ENCODE measurements around the gene NAA11.

The NAA11 gene

GRCh38 chr4:79353075-79353474 lies 27.2 kb upstream of the NAA11 start:
- Histone ChIP-seq H3K36me3 (ENCODE audit: control insufficient read depth in 1 of 2, insufficient read depth in 2 of 2, low read length in 2 of 2) (no peaks in the 10 kb centered on the region), H4K8ac (ENCODE audit: low read depth, low read length) (no peak overlapping the region), H2AK5ac (ENCODE audit: low read length) (no peak overlapping the region), H2BK5ac (ENCODE audit: low read depth, low read length, poor library complexity) (no peak overlapping the region), H3K27me3 (ENCODE audit: insufficient read depth, low read length) (no peaks in the 10 kb centered on the region), H3K23ac (ENCODE audit: low read length) (no peak overlapping the region), H4K91ac (ENCODE audit: low read depth, low read length) (no peak overlapping the region), H3K79me2 (ENCODE audit: control insufficient read depth, insufficient read depth, low read length, poor library complexity) (no peaks in the 10 kb centered on the region), H3K79me1 (ENCODE audit: low read length) (no peaks in the 10 kb centered on the region), H3K9me3 (ENCODE audit: insufficient read depth, low read depth, low read length) (no peaks in the 10 kb centered on the region), H3K14ac (ENCODE audit: low read length) (no peak overlapping the region), H2BK12ac (ENCODE audit: low read length) (no peak overlapping the region), H3K27ac (ENCODE audit: low read depth, low read length) (no peak overlapping the region), H3K4ac (ENCODE audit: low read depth, low read length) (no peak overlapping the region), H3K4me1 (ENCODE audit: control insufficient read depth in 1 of 2, insufficient read depth in 2 of 2, low read length in 2 of 2) (no peaks in the 10 kb centered on the region), H4K12ac (ENCODE audit: low read depth, low read length) (no peak overlapping the region), H3K4me2 (ENCODE audit: low read length) (no peak overlapping the region), H3K18ac (ENCODE audit: low read length) (no peak overlapping the region), H3K9ac (ENCODE audit: low read length) (no peak overlapping the region), H2AFZ (ENCODE audit: insufficient read depth, low read length, poor library complexity) (no peak overlapping the region), H2BK120ac (ENCODE audit: insufficient read depth, low read length, poor library complexity) (no peak overlapping the region), H3K4me3 (ENCODE audit: low read depth, low read length) (no peak overlapping the region)
- WGBS (ENCODE audit: extremely low coverage, insufficient coverage, insufficient read length): no CpG with 5 or more reads among the region's 1 CpG
- no peak for DNase-seq

DNA sequence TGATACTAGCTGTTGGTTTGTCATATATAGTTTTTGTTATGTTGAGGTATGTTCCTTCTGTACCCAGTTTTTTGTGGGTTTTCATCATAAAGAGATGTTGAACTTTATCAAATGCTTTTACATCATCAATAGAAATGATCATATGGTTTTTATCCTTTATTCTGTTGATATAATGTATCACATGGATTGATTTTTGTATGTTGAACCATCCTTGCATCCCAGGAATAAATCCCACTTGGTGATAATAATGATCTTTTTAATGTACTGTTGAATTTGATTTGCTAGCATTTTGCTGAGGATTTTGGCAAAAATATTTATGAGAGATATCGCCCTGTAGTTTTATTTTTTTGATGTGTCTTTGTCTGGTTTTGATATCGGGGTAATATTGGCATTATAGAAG lies 22.5 kb upstream of the NAA11 start:
- Histone ChIP-seq H3K27me3 (ENCODE audit: insufficient read depth, low read length) (no peaks in the 10 kb centered on the region), H3K9ac (ENCODE audit: low read length) (no peak overlapping the region), H3K4ac (ENCODE audit: low read depth, low read length) (no peak overlapping the region), H4K8ac (ENCODE audit: low read depth, low read length) (no peak overlapping the region), H3K4me1 (ENCODE audit: control insufficient read depth in 1 of 2, insufficient read depth in 2 of 2, low read length in 2 of 2) (no peaks in the 10 kb centered on the region), H3K23ac (ENCODE audit: low read length) (no peak overlapping the region), H3K4me2 (ENCODE audit: low read length) (no peak overlapping the region), H3K27ac (ENCODE audit: low read depth, low read length) (no peak overlapping the region), H2BK12ac (ENCODE audit: low read length) (no peak overlapping the region), H3K79me1 (ENCODE audit: low read length) (no peaks in the 10 kb centered on the region), H3K9me3 (ENCODE audit: insufficient read depth, low read depth, low read length) (peaks cover 4% of the 10 kb centered on the region), H3K4me3 (ENCODE audit: low read depth, low read length) (no peak overlapping the region), H4K12ac (ENCODE audit: low read depth, low read length) (no peak overlapping the region), H2AK5ac (ENCODE audit: low read length) (no peak overlapping the region), H2BK120ac (ENCODE audit: insufficient read depth, low read length, poor library complexity) (no peak overlapping the region), H3K14ac (ENCODE audit: low read length) (no peak overlapping the region), H3K18ac (ENCODE audit: low read length) (no peak overlapping the region), H4K91ac (ENCODE audit: low read depth, low read length) (no peak overlapping the region), H3K36me3 (ENCODE audit: control insufficient read depth in 1 of 2, insufficient read depth in 2 of 2, low read length in 2 of 2) (peaks cover 0 to 3% of the 10 kb centered on the region in 2 experiments), H3K79me2 (ENCODE audit: control insufficient read depth, insufficient read depth, low read length, poor library complexity) (no peaks in the 10 kb centered on the region), H2BK5ac (ENCODE audit: low read depth, low read length, poor library complexity) (no peak overlapping the region), H2AFZ (ENCODE audit: insufficient read depth, low read length, poor library complexity) (no peak overlapping the region)
- no peak for DNase-seq
- no CpG with 5 or more reads among the region's 2 CpGs for WGBS (ENCODE audit: extremely low coverage, insufficient coverage, insufficient read length)

DNA sequence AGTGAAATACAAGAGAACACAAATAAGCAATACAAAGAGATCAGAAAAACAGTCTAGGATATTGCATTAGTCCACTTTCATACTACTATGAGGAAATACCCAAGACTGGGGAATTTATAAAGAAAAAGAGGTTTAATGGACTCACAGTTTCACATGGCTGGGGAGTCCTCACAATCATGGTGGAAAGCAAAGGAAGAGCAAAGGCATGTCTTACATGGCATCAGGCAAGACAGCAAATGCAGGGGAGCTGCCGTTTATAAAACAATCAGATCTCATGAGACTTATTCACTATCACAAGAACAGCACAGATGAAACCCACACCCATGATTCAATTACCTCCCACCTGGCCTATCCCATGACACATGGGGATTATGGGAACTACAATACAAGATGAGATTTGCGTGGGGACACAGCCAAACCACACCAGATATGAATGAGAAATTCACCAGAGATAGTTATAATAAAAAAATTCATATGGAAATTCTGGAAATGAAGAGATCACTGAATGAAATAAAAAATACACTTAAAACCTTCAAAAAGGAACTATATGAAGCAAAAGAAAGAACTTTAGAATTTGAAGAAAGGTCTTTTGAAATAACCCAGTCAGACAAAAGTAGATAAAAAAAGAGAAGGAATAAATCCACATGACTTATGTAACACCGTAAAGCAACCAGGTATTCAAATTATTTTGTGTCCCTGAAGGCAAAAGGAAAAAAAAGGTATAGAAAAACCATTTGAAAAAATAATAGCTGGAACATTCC lies 16.2 kb upstream of the NAA11 start:
- no peak overlapping the region for H2BK12ac ChIP-seq (ENCODE audit: low read length)
- H3K27ac ChIP-seq (ENCODE audit: low read depth, low read length): no peak overlapping the region
- no peaks in the 10 kb centered on the region for H3K4me1 ChIP-seq (ENCODE audit: control insufficient read depth in 1 of 2, insufficient read depth in 2 of 2, low read length in 2 of 2)
- no peaks in the 10 kb centered on the region for H3K79me2 ChIP-seq (ENCODE audit: control insufficient read depth, insufficient read depth, low read length, poor library complexity)
- no peak for DNase-seq
- H3K18ac ChIP-seq (ENCODE audit: low read length): no peak overlapping the region
- H3K36me3 ChIP-seq (ENCODE audit: control insufficient read depth in 1 of 2, insufficient read depth in 2 of 2, low read length in 2 of 2): peaks cover 0 to 3% of the 10 kb centered on the region in 2 experiments
- no peak overlapping the region for H2BK120ac ChIP-seq (ENCODE audit: insufficient read depth, low read length, poor library complexity)
- no peaks in the 10 kb centered on the region for H3K79me1 ChIP-seq (ENCODE audit: low read length)
- no peak overlapping the region for H3K9ac ChIP-seq (ENCODE audit: low read length)
- no peak overlapping the region for H2AFZ ChIP-seq (ENCODE audit: insufficient read depth, low read length, poor library complexity)
- no CpG with 5 or more reads among the region's 3 CpGs for WGBS (ENCODE audit: extremely low coverage, insufficient coverage, insufficient read length)
- H4K8ac ChIP-seq (ENCODE audit: low read depth, low read length): no peak overlapping the region
- no peak overlapping the region for H4K12ac ChIP-seq (ENCODE audit: low read depth, low read length)
- peaks cover 3% of the 10 kb centered on the region for H3K9me3 ChIP-seq (ENCODE audit: insufficient read depth, low read depth, low read length)
- no peak overlapping the region for H3K4me3 ChIP-seq (ENCODE audit: low read depth, low read length)
- no peak overlapping the region for H3K23ac ChIP-seq (ENCODE audit: low read length)
- H2AK5ac ChIP-seq (ENCODE audit: low read length): no peak overlapping the region
- H3K14ac ChIP-seq (ENCODE audit: low read length): no peak overlapping the region
- no peaks in the 10 kb centered on the region for H3K27me3 ChIP-seq (ENCODE audit: insufficient read depth, low read length)
- H4K91ac ChIP-seq (ENCODE audit: low read depth, low read length): no peak overlapping the region
- H3K4me2 ChIP-seq (ENCODE audit: low read length): no peak overlapping the region
- H2BK5ac ChIP-seq (ENCODE audit: low read depth, low read length, poor library complexity): no peak overlapping the region
- H3K4ac ChIP-seq (ENCODE audit: low read depth, low read length): no peak overlapping the region

DNA sequence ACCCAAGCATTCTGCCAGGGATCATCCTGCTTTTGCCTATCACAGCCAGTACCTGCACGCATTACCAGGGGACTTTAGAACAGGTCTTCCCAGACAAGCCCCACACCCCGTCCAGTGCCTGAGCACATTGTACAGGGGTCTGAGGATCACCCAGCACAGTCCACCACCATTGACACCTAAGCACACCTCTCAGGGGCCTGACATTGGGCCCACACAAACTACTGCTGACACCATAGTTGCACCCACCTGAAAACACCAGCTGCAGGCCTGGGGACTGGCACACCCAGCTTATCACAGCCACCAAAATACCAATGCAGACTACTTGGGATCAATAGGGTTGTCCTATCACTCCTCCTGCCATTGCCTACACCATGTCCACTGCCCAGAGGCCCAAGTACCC lies 14.7 kb upstream of the NAA11 start:
- Histone ChIP-seq H3K4me1 (ENCODE audit: control insufficient read depth in 1 of 2, insufficient read depth in 2 of 2, low read length in 2 of 2) (no peaks in the 10 kb centered on the region), H3K27ac (ENCODE audit: low read depth, low read length) (no peak overlapping the region), H3K4ac (ENCODE audit: low read depth, low read length) (no peak overlapping the region), H3K36me3 (ENCODE audit: control insufficient read depth in 1 of 2, insufficient read depth in 2 of 2, low read length in 2 of 2) (no peaks in the 10 kb centered on the region), H3K14ac (ENCODE audit: low read length) (no peak overlapping the region), H2BK12ac (ENCODE audit: low read length) (no peak overlapping the region), H3K9me3 (ENCODE audit: insufficient read depth, low read depth, low read length) (peaks cover 2% of the 10 kb centered on the region), H3K23ac (ENCODE audit: low read length) (no peak overlapping the region), H3K79me1 (ENCODE audit: low read length) (no peaks in the 10 kb centered on the region), H2BK5ac (ENCODE audit: low read depth, low read length, poor library complexity) (no peak overlapping the region), H3K79me2 (ENCODE audit: control insufficient read depth, insufficient read depth, low read length, poor library complexity) (no peaks in the 10 kb centered on the region), H2BK120ac (ENCODE audit: insufficient read depth, low read length, poor library complexity) (no peak overlapping the region), H3K27me3 (ENCODE audit: insufficient read depth, low read length) (no peaks in the 10 kb centered on the region), H3K9ac (ENCODE audit: low read length) (no peak overlapping the region), H2AK5ac (ENCODE audit: low read length) (no peak overlapping the region), H4K12ac (ENCODE audit: low read depth, low read length) (no peak overlapping the region), H4K91ac (ENCODE audit: low read depth, low read length) (no peak overlapping the region), H4K8ac (ENCODE audit: low read depth, low read length) (no peak overlapping the region), H3K4me3 (ENCODE audit: low read depth, low read length) (no peak overlapping the region), H3K18ac (ENCODE audit: low read length) (no peak overlapping the region), H2AFZ (ENCODE audit: insufficient read depth, low read length, poor library complexity) (no peak overlapping the region), H3K4me2 (ENCODE audit: low read length) (no peak overlapping the region)
- no peak for DNase-seq
- WGBS (ENCODE audit: extremely low coverage, insufficient coverage, insufficient read length): no CpG with 5 or more reads among the region's 2 CpGs

Measured in trophoblast cell (in vitro differentiated cells and primary cell).